Gastroesophageal sphincter (tissue), 3 donors: Measurements from ENCODE around the gene KIFC3.

ENCODE experiments used
- CTCF ChIP-seq, 4 experiments: fragments of 200-600 bp in 2 of 4; fragments of 450-650 bp in 2 of 4; sonication (generic) in 1 of 4; IDR thresholded peaks; one replicate each; pipeline ENCODE4 v1.5.1; 2017 to 2019; ENCODE audit warnings: antibody characterized with exemption in 4 of 4, mild to moderate bottlenecking in 2 of 4, moderate library complexity in 2 of 4
- POLR2A ChIP-seq, 2 donors: fragments of 450-650 bp; IDR thresholded peaks; one replicate each; pipeline ENCODE4 v1.6.1; 2017; ENCODE audit warnings: antibody characterized with exemption in 2 of 2, mild to moderate bottlenecking in 2 of 2, moderate library complexity in 1 of 2
- POLR2AphosphoS5 ChIP-seq: sonication (generic); formaldehyde crosslinking; IDR thresholded peaks from one replicate; pipeline ENCODE4 v1.6.1; 2017; ENCODE audit warnings: antibody characterized with exemption

- TF ChIP-seq POLR2A (IDR thresholded peaks at IDR 0.05) (no peak), CTCF (IDR thresholded peaks at IDR 0.05) (no peak), POLR2AphosphoS5 (no peak)
These were observed 10.9 kb downstream of the KIFC3 start for GRCh38 chr16:57791195-57791892.
